ENCODE results near the gene PPP1R9A. TPM values are rescaled to one million over a fixed set of nuclear protein-coding genes. Genes with fewer than 3 reads are reported as not detected.
"Not testable (repeated sequence)": the region's sequence is repeated elsewhere in the genome, so short reads cannot be mapped to it uniquely, and the experiment has no call there.

The PPP1R9A gene
- total RNA-seq, 1 donor from 2014 or later: 1.2 TPM

DNA sequence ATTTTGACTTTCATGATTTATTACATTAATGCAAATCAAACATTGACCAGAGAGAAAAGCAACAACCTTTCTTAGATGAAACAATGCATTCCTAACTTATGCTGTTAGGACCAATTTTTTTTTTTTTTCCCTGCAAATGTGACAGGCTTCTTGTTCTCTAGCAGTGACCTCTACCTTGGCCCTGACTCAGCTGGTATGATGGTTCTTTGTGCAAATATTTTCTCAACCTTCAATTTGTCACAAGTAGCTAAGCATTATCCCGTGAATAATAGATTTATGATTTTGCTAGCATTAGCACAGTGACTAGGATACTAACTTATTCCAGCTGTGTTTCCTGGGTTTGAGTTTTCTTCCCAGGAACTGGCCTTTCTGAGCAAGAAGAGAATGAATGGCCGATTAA, 64.9 kb downstream of the PPP1R9A start:
- no peak for ATAC-seq
- DNase-seq (ENCODE audit: low spot score): no peak

GRCh38 chr7:94973844-94974243, 66.5 kb downstream of the PPP1R9A start:
- ATAC-seq (no peak), DNase-seq (ENCODE audit: low spot score) (no peak)

- DNase-seq (ENCODE audit: low spot score): no peak
- ATAC-seq: no peak
These were observed 67.0 kb downstream of the PPP1R9A start for GRCh38 chr7:94974423-94974822.

- no peak for ATAC-seq
These were observed 67.9 kb downstream of the PPP1R9A start for GRCh38 chr7:94975336-94975735.

DNA sequence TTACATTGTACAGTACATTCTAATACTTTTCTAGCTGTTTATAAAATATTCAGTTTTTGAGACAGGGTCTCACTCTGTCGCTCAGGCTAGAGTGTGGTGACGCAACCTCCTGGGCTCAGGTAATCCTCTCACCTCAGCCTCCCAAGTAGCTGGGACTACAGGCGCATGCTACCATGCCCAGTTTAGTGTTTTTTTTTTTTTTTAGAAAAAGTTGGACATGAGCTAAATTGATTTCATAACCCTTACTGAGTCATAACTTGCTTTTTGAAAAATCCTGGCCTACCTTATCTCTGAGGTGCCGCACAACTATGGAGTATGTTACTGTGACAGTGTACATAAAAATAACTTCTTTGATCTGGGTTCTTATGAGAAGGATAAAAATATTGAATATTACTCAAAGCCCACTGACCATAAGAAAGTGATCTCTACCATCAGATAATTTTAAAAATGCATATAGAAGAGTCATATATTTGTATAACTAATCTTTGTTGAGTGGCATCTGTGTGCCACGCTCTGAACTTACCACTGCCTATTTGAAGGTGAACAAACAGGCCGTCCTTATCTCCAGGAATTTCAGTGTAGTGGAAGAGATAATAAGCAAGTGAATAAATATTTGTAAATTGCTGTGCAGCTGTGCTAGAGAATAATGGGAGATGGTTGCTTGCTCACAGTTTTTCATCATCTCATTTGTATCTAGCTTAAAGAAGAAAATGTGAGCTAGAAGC, 73.2 kb downstream of the PPP1R9A start:
- DNase-seq (ENCODE audit: low spot score) (no peak), ATAC-seq (no peak)

More at GRCh38 chr7:94975336-94975735, 67.9 kb downstream of the PPP1R9A start:
- no peak for DNase-seq (ENCODE audit: low spot score)

- no peak for DNase-seq (ENCODE audit: low spot score)
- ATAC-seq: no peak
These were observed 88.5 kb downstream of the PPP1R9A start for GRCh38 chr7:94995921-94996320.

GRCh38 chr7:94996369-94996768, 89.0 kb downstream of the PPP1R9A start:
- no peak for DNase-seq (ENCODE audit: low spot score)

DNA sequence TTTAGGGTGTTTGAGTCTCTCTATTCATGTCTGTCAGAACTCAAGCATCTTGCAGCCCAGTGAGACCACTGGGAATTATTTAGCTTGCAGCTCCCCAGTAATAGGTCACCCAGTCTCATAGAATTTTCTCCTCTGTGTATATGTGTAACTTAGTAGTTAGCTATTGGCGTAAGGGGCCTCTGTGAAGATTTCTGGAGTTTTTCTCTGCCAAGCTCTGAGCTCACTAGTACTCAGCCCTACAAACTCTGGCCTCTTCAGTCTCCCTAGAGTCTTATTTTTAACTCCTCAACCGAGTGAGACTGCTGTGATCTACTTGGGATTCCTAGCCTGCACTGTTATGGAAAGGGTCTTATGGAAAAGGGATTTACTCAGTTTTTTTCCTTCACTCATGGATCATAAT, 90.2 kb downstream of the PPP1R9A start:
- DNase-seq (ENCODE audit: low spot score) (no peak), ATAC-seq (no peak)

More at GRCh38 chr7:94996369-94996768, 89.0 kb downstream of the PPP1R9A start:
- ATAC-seq: no peak

- DNase-seq (ENCODE audit: low spot score) (no peak), ATAC-seq (no peak)
These were observed 91.1 kb downstream of the PPP1R9A start for GRCh38 chr7:94998266-94999068.

DNA sequence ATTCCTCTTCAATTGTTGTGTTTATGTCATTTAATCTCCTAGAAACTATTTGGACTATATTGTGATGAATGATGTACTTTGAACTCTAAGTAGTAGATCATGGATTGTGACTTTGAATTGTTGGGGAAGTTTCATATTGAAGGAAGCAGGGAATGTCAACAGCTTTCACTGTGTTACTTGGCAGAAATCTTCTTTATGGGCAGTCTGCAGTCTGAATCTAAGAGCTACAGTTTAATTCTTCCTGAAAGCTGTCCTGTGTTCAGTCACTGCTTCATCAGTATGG, 91.6 kb downstream of the PPP1R9A start:
- DNase-seq (ENCODE audit: low spot score): no peak
- ATAC-seq: no peak

GRCh38 chr7:94999601-95000000, 92.2 kb downstream of the PPP1R9A start:
- ATAC-seq; DNase-seq (ENCODE audit: low spot score): not testable (repeated sequence)

DNA sequence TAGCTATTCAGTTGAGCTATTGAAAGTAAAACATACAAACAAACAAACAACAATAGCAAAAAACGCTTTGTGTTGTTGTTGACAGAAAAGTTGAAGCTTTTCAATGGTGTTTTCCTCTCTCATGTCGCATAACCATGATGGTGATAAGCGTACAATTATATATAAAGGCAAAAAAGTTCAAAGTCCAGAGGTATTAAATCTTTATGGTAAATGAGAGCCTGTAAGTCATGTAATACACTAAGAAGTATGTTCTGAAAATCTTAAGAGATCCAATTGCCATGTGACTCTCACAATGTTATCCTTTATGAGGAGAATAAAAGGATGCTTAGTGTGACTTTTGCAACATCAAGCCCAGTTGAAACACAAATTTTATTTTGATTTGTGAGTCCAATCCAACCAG, 93.9 kb downstream of the PPP1R9A start:
- DNase-seq (ENCODE audit: low spot score): no peak
- no peak for ATAC-seq

- DNase-seq (ENCODE audit: low spot score) (no peak), ATAC-seq (no peak)
These were observed 94.6 kb downstream of the PPP1R9A start for GRCh38 chr7:95001815-95002561.

DNA sequence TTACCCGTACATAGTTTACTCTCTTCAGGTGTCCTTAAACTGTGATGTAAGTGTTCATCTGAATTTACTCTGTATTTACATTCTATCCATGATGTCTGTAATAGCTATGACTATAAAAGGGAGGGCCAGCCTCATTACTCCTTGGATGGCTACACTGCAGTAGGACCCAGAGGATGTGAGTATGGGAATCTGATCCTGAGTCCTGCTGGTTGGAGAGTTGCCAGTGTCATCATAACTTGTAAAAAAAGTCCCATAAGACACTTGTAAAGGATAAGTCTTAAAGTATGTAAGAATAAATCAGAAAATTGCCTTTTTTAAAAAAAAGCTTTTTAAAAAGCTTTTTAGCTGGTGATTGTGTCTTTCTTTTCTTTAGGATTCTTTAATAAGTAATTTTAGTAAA, 95.4 kb downstream of the PPP1R9A start:
- ATAC-seq (no peak), DNase-seq (ENCODE audit: low spot score) (no peak)

DNA sequence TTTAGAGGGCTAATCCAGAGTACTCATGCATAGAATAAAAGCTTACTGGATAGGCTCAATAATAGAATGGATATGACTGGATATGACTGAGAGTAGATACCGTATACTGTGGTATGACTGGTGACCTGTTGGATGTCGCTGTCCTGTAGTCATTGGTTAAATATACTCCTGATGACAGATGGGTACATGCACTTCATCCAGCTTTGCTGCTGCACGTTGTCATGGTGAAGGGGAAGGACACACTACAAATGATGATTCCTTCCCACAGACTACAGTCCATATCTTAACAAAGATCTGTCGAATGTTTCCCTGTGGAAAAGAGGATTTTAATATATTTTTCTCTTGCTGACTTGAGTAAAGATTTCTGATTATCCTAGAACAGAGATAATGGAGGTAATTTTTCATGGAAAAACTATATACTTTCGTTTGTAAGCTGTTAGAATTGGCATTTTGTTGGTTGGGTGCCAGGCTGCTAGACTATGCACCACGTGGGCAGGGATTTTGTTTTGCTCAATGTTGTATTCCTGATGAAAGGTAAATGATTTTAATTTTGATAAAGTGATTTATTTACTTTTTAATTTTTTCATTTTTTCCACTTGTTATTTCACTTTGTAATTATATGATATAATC, 97.3 kb downstream of the PPP1R9A start:
- ATAC-seq: no peak

DNA sequence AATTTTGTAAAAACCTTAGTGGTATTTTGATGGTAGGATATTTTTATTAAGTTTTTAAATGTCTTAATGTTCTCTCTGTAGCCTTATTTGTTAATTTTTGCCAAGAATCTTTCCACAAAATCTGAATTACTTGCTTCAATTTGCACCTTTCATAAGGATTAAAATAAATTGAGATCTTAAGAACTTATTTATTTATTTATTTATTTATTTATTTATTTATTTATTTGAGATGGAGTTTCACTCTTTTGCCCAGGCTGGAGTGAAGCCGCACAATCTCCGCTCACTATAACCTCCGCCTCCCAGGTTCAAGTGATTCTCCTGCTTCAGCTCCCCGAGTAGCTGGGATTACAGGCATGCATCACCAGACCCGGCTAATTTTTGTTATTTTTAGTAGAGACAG, 98.6 kb downstream of the PPP1R9A start:
- ATAC-seq (no peak), DNase-seq (ENCODE audit: low spot score) (no peak)

More for the DNA sequence above, 97.3 kb downstream of the PPP1R9A start:
- DNase-seq (ENCODE audit: low spot score): no peak

DNA sequence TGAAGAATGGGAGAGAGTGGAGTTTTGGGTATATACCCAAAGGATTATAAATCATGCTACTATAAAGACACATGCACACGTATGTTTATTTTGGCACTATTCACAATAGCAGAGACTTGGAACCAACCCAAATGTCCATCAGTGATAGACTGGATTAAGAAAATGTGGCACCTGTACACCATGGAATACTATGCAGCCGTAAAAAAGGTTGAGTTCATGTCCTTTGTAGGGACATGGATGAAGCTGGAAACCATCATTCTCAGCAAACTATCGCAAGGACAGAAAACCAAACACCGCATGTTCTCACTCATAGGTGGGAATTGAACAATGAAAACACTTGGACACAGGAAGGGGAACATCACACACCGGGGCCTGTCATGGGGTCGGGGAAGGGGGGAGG, 101.4 kb downstream of the PPP1R9A start:
- ATAC-seq; DNase-seq (ENCODE audit: low spot score): not testable (repeated sequence)

GRCh38 chr7:95011146-95011928, 103.9 kb downstream of the PPP1R9A start:
- no peak for DNase-seq (ENCODE audit: low spot score)
- ATAC-seq: no peak

- no peak for ATAC-seq
These were observed 104.6 kb downstream of the PPP1R9A start for GRCh38 chr7:95011995-95012394.

DNA sequence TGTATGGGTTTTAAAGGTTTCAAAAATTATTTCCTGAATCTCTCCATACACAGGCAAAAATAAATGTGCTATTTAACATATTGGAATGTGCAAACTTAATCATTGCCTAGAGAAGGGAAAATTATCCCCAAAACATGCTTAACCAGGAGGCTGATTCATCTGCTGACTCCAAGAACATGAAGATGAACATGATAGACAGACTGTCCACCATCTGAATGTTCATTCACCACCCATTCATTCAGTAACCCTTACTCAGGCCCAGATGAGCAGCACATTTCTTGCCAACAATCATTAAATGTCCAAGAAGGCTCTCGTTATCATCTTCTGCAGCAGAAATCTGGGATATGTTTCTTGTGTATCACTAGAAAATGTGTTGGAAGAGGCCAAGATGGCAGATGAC, 110.6 kb downstream of the PPP1R9A start:
- no peak for ATAC-seq

More at GRCh38 chr7:95011995-95012394, 104.6 kb downstream of the PPP1R9A start:
- no peak for DNase-seq (ENCODE audit: low spot score)

More for the DNA sequence above, 110.6 kb downstream of the PPP1R9A start:
- DNase-seq (ENCODE audit: low spot score): no peak
